Fibroblast of skin of scalp (primary cell): ENCODE data around the gene ALOX12. TPM values are rescaled to one million over a fixed set of nuclear protein-coding genes. Genes with fewer than 3 reads are reported as not detected.
"Not testable (repeated sequence)": the region's sequence is repeated elsewhere in the genome, so short reads cannot be mapped to it uniquely, and the experiment has no call there.

Source experiments
- DNase-seq: peaks from one replicate; pipeline ENCODE4 v3.0.0-alpha.2; 2013
- polyA plus RNA-seq, 2 experiments: library from polyadenylated mRNA; unstranded; fragments of 120-200 nt; gene quantifications; one replicate each; pipeline ENCODE4 v1.2.1, GENCODE V29; 2013; ENCODE audit not compliant: insufficient read length in 2 of 2

Gene ALOX12, protein sequence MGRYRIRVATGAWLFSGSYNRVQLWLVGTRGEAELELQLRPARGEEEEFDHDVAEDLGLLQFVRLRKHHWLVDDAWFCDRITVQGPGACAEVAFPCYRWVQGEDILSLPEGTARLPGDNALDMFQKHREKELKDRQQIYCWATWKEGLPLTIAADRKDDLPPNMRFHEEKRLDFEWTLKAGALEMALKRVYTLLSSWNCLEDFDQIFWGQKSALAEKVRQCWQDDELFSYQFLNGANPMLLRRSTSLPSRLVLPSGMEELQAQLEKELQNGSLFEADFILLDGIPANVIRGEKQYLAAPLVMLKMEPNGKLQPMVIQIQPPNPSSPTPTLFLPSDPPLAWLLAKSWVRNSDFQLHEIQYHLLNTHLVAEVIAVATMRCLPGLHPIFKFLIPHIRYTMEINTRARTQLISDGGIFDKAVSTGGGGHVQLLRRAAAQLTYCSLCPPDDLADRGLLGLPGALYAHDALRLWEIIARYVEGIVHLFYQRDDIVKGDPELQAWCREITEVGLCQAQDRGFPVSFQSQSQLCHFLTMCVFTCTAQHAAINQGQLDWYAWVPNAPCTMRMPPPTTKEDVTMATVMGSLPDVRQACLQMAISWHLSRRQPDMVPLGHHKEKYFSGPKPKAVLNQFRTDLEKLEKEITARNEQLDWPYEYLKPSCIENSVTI
- 0.60 TPM for polyA plus RNA-seq (2013, experiment 1 of 2; ENCODE audit: insufficient read length)
- polyA plus RNA-seq (2013, experiment 2 of 2; ENCODE audit: insufficient read length), result 0.68 TPM

DNA sequence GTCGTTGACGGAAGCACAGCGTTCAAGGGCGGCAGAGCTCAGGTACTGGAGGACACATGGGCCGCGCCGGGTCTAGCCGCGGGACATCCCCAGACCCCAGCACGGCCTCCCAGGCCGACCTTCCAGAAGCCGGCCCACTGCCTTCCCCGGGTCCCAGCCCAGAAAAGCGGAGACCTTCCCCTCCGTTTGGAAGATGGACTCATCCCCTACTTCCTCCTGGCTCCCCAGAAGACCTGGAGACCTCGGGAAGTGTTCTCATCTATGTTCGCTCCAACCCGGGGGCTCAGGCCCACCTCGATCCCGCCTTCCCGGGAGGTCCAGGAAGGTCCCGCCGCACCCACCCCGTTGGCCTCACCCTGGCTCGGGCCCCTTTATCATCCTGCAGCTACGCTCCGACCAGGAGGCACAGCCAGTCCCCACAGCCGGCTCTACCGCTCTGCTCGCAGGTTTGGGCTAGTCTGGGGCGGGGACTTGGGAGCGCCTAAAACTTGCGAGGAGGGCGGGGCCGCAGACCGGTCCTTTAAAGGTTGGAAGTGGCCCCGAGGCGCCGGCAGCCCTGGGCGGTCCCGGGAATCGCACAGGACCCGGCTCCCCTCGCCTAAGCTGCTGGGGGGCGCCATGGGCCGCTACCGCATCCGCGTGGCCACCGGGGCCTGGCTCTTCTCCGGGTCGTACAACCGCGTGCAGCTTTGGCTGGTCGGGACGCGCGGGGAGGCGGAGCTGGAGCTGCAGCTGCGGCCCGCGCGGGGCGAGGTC, at the start of gene ALOX12:
TSS of gene ALOX12 (plus strand) at position 550 of the 756 bp plus-strand sequence. CDS start at position 619, 69 bp downstream.
- peak; percentile 12 for DNase-seq

DNA sequence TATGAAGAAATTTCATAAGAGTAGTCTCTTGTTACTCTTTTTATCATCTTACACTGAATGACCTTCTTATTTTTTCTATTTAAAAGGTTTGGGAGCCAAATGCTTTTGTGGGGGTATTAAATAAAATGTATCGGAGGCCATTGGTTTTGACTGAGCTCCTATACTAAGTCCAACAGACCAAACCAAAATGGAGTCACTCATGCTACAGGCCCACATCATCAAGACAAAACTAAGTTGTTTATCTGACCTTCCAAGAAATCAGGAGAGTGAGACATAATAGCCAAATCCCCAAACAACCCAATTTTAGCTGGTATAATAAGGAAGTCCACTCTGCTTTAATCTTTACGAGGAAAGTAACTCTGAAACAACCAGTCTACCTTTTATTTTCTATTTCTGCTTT, 48.1 kb upstream of the ALOX12 start:
- DNase-seq, result no peak

DNA sequence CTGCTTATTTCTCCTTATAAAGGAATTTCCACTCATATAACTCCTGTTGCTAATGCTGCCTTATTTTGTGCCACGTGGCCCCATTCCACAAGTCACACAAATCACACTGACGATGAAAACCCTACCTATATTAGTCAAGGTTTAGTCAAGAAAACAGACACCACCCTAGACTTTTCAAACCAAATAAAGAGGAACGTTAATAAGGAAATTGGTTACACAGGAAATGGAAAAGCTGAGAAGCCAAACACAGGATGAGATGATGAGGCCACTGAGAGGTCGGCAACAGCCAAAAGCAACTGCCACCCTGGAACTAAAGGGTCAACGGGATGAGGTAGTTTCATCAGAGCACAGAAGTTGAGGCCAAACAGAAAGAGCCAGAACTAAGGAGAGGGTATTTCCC, 47.3 kb upstream of the ALOX12 start:
- no peak for DNase-seq

DNA sequence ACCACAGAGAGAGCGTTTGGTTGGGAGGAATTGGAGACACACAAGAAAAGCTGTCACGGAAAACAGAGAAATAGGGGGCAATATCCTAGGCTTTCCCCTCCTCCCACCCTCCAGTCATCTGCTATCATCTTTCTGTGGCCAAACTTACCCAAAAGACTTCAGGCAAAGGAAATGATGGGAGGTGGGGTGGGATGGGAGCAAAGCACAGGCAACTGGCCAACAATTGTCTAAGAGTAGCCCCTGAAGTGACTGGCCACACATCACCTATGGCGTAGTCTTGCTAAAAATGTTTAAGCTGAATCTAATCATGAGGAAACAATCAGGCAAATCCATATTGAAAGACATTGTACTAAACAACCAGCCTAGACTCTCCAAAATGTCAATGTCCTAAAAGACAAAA, 46.9 kb upstream of the ALOX12 start:
- DNase-seq, result no peak

DNA sequence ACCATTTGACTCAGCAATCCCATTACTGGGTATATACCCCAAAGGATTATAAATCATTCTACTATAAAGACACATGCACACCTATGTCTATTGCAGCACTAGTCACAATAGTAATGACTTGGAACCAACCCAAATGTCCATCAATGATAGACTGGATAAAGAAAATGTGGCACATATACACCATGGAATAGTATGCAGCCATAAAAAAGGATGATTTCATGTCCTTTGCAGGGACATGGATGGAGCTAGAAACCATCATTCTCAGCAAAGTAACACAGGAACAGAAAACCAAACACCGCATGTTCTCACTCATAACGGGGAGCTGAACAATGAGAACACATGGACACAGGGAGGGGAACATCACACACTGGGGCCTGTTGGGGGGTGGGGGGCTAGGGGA, 44.9 kb upstream of the ALOX12 start:
- not testable (repeated sequence) for DNase-seq

DNA sequence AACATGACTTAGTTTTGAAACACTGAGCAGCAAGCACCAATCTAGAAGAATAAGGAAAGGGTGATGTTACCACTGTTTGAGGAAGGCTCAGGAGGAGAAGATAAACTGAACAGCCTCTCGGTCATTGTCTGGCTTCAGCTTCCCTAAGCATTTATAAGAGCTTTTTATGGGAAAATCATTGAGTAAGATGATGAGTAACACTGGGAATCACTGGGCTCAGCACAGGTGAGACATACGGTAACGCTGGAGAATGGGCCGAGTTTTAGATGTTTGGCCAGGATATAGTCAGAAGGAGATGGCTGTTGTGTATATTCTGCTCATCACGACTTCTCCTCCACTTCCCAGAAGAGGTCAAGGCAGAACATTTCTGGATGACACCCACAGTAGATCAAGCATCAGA, 42.2 kb upstream of the ALOX12 start:
- no peak for DNase-seq

DNA sequence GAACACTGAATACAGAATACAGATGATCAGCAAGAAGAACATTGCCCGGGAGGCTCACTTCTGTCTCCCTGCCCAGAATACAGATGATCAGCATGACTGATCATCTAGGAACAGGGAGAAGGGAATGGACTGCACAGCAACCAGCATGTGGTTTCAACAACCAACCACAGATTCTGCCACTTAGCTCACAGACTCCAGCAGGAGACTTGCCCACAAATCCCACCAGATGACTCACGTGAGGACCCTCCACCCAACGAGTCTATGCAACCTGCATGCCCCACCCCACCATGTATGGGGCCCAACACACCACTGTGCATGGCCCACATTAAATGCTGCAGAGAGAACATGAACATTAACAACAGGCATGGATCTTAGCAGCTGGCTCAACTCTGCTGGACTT, 36.1 kb upstream of the ALOX12 start:
- DNase-seq, result no peak

DNA sequence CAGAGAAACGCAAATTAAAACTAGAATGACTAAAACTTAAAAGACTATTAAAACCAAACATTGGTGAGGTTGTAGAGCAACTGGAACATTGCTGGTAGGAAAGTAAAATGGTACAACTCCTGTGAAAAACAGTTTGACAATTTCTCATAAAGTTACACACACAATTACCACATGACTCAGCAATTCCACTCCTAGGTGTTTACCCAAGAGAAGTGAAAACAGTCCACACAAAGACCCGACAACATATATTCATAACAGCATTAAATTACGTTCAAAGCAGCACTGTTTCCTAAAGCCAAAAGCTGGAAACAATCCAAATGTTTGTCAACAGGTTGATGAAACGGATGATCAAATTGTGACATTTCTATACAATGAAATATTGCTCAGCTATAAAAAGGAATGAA, 26.5 kb upstream of the ALOX12 start:
- no peak for DNase-seq

DNA sequence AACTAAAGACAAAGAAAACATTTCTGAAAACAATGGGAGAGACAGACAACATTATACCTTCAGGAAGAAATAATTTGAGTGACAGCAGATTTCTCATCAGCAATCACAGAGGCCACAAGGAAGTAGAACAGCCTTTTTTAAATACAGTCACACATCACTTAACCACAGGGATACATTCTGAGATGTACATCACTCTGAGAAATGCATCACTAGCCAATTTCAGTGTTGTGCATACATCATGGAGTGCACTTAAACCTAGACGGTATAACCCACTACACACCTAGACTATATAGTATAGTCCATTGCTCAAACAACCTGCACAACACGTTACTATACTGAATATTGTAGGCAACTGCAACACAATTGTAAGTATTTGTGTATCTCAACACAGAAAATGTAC, 24.9 kb upstream of the ALOX12 start:
- DNase-seq, result no peak

DNA sequence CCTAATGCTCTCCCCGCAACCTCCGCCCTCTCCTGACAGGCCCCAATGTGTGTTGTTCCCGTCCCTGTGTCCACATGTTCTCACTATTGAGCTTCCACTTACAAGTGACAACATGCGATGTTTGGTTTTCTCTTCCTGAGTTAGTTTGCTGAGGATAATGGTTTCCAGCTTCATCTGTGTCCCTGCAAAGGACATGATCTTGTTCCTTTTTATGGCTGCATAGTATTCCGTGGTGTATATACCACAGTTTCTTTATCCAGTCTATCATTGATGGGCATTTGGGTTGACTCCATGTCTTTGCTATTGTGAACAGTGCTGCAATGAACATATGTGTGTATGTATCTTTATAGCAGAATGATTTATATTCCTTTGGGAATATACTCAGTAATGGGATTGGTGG, 16.4 kb upstream of the ALOX12 start:
- DNase-seq, result not testable (repeated sequence)

DNA sequence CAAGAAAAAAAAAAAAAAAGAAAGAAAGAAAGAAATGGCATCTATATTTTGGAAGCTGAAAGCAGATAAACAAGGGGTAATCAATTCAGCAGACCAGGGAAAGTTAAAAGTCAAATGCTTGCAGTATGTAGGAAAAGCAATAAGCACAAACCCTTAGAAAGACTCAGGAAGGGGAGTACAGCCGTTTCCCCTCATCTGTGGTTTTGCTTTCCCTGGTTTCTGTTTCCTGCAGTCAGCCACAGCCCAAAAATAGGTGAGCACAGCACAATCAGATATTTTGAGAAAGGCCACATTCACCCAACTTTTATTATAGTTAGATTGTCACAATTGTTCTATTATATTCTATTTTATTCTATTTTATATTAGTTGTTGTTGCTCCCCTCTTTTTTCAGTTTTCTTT, 14.4 kb upstream of the ALOX12 start:
- DNase-seq, result no peak

DNA sequence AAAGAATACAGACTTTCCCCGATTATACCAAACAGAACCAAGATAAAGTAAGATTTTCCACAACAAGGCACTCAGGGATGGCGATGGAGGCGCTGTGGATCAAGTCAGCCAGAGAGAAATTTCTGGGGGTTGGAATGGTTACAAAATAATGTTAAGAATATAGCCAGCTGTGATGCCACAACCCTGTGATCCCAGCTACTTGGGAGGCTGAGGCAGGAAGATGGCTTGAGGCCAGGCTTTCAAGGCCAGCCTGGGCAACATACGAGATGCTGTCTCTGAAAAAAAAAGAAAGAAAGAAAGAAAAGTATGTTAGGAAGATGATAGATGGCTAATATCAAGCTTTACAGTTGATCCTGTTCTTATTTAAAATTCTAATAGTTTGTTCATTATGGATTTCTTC, 10.6 kb upstream of the ALOX12 start:
- DNase-seq, result no peak

DNA sequence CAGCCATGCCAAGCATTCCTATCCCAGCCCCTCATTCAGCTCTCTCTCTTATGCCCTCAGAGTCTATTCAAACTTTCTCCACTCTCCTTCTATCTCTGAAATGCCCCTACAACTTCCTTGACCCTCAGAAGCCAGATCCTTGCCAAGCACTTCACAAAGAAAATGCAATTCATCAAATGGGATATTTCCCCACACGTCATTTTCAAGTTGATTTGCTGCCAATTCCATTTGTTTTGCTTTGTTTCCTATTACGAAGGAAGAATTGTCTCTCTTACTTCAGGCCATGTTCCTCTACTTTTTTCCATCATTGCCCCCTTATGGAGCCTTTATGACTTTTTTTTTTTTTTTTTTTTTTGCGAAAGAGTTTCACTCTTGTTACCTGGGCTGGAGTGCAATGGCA, 9.2 kb upstream of the ALOX12 start:
- DNase-seq, result no peak

DNA sequence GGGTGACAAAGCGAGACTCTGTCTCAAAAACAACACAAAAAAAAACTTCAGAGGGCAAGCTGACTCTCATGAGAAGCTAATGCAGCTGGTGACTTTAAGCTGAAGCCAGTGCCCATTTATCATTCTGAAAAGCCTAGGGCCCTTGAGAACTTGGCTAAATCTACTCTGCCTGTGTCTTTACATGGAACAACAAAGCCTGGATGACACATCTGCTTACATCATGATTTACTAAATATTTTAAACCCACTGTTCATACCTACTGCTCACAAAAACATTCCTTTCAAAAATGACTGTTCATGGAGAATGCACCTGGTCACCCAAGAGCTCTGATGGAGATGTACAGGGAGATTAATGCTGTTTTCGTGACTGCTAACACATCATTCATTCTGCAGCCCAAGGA, 6.1 kb upstream of the ALOX12 start:
- DNase-seq, result no peak

DNA sequence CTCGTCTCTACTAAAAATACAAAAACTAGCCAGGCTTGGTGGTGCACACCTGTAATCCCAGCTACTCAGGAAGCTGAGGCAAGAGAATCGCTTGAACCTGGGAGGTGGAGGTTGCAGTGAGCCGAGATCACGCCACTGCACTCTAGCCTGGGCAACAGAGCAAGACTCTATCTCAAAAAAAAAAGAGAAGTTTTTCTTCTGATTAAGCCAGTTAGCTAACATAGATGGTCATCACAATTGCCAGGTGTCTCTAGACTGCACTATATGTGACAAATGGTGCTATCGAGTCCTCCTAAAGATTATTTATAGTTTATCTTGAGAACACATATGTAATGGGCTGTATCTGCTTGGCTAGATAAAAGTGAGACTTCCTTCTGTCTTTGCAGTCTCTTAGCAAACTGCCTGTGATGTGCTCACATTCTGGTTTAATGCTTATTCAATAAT, 2.2 kb upstream of the ALOX12 start:
- not testable (repeated sequence) for DNase-seq

DNA sequence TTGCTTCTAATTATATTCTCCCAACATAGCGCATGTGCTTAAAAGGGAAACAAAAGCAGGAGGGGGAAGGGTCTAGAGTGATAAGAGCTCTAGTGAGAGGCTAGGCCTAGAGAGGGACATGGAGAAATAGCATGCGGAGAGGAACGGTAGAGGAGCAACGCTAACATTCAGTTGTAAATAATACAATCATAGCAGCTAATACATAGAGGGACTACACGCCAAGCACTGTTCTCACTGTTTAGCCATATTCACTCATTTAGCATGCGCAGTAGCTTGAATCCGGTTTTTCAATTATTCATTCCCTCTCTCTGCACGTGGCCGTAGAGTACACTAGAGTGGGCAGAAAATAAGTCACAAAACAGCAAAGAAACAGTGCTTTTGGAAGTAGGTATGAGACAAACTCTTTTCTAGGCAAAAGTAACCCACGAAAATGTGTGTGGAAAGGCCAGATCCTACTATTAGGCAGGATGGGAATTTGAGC, 1.7 kb upstream of the ALOX12 start:
- no peak for DNase-seq

DNA sequence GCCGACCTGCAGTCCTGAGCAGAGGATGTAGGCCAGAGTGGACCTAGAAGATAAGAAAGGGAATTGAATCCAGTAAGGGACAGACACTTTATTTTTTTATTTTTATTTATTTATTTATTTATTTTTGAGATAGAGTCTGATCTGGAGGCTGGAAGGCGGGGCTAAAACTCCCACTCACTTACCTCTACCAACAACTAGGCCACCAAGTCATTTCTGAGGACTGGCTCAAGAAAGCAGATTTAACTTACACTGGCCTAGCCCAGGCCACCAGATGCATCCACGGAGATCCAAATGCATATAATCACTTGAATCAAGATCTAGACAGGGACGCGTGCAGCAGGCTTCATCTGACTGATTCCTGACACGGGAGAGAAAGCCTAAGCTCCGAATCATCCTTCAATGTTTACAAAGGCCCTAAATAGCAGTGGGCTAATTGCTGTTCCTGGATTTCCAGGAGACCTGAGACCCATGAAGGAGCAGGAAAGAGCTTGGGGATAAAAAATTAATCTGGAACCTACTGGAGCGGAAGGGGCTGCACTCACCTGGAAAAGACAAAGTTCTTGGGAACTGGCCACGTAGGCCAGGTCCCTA, 1.1 kb upstream of the ALOX12 start:
- peak; percentile 32 for DNase-seq

DNA sequence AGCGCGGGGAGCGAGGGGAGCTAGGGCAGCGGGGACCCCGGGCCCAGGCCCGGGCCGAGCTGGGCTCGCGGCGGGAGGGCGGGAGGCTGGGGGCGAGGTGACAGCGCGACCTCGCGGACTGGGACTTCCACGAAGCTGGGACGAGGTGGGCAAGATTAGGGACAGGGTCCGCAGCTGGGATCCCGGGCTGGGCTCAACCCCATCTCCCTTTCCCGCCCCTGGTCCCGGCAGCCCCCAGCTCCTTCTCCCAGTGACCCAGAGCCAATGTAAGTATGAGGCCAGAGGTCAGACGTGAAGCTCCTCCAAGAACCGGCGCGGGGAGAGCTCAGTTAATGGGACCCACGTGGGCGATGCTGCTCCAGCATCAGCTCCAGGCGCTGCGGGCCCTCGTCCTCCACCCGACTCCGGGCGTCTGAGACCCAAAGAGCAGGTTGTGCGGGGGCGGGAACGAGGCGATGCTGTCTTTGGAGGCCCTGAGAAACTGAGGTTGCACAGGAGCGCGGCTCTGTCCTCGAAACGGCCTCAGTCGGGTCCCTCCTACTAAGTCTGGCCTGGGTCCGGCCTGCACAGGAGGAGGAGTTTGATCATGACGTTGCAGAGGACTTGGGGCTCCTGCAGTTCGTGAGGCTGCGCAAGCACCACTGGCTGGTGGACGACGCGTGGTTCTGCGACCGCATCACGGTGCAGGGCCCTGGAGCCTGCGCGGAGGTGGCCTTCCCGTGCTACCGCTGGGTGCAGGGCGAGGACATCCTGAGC, 585 bp downstream of the ALOX12 start:
- no peak for DNase-seq

DNA sequence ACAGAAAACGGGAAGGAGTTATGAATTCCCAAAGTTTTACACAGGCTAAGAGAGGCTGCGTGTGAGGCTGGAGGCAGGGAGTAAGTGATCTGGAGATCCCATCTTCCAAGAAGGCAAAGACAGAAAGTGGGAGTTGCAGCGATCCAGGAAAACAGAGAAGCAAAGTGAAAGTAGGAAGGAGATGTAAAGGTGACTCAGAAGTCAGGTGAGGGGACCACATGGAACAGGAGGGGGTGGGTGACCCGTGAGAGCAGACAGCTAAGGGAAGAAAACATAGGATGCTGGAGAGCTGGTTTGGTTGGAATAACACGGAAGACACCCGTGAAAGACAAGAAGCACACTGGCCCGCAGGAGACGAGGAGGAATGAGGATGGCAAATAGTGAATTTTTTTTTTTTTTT, 1.3 kb downstream of the ALOX12 start:
- DNase-seq, result no peak

DNA sequence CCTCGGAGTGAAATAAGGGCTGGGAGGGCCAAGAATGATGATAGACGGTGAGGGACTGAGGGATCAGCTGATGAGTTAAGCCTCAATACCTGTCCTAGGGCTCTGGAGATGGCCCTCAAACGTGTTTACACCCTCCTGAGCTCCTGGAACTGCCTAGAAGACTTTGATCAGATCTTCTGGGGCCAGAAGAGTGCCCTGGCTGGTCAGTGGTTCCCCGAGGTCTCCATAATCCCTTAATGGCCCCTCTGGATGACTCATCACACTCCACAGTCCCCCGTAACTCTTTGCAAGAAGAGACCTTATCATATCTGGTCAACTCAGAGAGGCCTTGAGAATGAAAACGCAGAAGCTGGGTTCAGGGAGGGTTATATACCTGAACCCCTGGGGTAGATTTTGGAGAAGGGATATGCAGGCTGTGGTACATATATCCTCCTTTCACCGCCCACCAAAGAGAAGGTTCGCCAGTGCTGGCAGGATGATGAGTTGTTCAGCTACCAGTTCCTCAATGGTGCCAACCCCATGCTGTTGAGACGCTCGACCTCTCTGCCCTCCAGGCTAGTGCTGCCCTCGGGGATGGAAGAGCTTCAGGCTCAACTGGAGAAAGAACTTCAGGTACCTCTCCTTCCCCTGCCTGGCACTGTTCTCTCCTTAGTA, 3.1 kb downstream of the ALOX12 start:
- no peak for DNase-seq

DNA sequence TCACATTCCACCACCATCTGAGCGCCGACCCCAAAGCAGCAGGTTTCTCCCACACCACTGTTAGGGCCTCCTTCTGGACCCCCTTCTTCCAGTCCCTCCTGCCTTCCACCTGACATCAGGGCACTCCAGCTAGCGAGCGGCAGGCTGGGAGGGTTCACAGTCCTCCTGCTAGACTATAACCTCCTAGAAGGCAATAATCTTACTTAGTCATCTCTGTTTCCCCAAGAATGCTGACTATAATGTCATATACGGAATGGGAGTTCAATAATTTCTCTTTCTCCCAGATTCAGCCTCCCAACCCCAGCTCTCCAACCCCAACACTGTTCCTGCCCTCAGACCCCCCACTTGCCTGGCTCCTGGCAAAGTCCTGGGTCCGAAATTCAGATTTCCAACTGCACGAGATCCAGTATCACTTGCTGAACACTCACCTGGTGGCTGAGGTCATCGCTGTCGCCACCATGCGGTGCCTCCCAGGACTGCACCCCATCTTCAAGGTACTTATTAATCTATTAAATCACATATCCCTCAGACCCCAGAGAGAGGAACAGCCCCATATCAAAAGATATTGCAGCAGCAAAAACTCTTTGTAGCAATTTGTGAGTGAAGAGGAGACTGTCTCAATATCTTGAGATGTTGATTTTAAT, 5.6 kb downstream of the ALOX12 start:
- DNase-seq, result no peak
